Mammary epithelial cell (primary cell): Measurements from ENCODE around the gene TSHZ1.

Source experiments
- EZH2 ChIP-seq: IDR thresholded peaks from 2 replicates; pipeline ENCODE4 v1.6.1; 2012; ENCODE audit warnings: low read length, inconsistent platforms, borderline replicate concordance
- TF ChIP-seq, protein P1 (sequence below), 2 donors: IDR thresholded peaks in 1 of 2; conservative IDR thresholded peaks in 1 of 2; 2 replicates each; pipeline ENCODE4 v1.5.1; 2011 to 2012; ENCODE audit warnings: inconsistent platforms in 2 of 2, low read length in 2 of 2, mild to moderate bottlenecking in 2 of 2, control low read depth in 1 of 2, low read depth in 1 of 2; ENCODE audit not compliant: insufficient read depth in 1 of 2; ENCODE audit errors: extremely low read depth in 1 of 2

DNA sequence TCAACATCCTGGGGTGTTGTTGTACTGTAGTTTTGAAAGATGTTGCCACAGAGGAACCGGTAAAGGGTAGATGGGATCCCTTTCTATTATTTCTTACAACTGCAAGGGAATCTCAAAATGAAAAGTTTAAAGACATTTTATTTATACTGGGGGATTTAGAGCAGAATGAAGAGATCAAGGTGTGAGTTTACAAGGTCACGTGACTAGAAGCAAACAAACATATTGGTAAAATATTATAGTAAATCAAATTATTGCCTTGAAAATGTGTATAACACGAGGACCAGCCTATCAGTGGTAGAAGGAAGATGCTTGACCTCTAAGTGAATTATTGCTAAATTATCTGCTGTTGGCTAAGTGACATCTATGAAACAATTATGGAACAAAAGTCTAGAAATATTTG, 119.7 kb downstream of the TSHZ1 start:
- TF ChIP-seq, protein P1, sequence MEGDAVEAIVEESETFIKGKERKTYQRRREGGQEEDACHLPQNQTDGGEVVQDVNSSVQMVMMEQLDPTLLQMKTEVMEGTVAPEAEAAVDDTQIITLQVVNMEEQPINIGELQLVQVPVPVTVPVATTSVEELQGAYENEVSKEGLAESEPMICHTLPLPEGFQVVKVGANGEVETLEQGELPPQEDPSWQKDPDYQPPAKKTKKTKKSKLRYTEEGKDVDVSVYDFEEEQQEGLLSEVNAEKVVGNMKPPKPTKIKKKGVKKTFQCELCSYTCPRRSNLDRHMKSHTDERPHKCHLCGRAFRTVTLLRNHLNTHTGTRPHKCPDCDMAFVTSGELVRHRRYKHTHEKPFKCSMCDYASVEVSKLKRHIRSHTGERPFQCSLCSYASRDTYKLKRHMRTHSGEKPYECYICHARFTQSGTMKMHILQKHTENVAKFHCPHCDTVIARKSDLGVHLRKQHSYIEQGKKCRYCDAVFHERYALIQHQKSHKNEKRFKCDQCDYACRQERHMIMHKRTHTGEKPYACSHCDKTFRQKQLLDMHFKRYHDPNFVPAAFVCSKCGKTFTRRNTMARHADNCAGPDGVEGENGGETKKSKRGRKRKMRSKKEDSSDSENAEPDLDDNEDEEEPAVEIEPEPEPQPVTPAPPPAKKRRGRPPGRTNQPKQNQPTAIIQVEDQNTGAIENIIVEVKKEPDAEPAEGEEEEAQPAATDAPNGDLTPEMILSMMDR (conservative IDR thresholded peaks at IDR 0.05 in 1 of 2, IDR thresholded peaks at IDR 0.05 in 1 of 2; ENCODE audit: extremely low read depth in 1 of 2, insufficient read depth in 1 of 2, low read depth in 1 of 2, low read length in 2 of 2), result no peak
- TF ChIP-seq EZH2, result no peak
